ENCODE measurements around the gene GRAMD1A. TPM values are rescaled to one million over a fixed set of nuclear protein-coding genes. Genes with fewer than 3 reads are reported as not detected.

GRAMD1A gene
- total and polyA plus RNA-seq, 8 donors, result 92.7 to 137 (median 116) TPM

GRCh38 chr19:35059799-35060091 lies 59.6 kb downstream of the GRAMD1A start:
- H3K27me3 ChIP-seq, result peaks cover 0 to 7% of the 10 kb centered on the region in 2 donors
- H3K4me3 ChIP-seq, result no peak overlapping the region
- no peaks in the 10 kb centered on the region for H3K9me3 ChIP-seq
- intact Hi-C loops (cut with DNase I), result loop anchor here in 1 of 2 donors (10.0 kb wide), 1 partner anchor 75 kb away; the partner anchor contains the start of genes FXYD1 and LGI4
- no peaks in the 10 kb centered on the region for H3K4me1 ChIP-seq
- ATAC-seq, result no peak
- H3K27ac ChIP-seq, result no peak overlapping the region
- no peaks in the 10 kb centered on the region for H3K36me3 ChIP-seq
- TF ChIP-seq CTCF (IDR thresholded peaks at IDR 0.05), result no peak
- peak in 1 of 4 donors; percentile 73 for DNase-seq

- no peak for ATAC-seq
- DNase-seq, result peak in 1 of 4 donors; percentile 68
- intact Hi-C loops (cut with DNase I), result loop anchor here in 1 of 2 donors (10.0 kb wide), 1 partner anchor 74 kb away; the partner anchor contains the start of genes FXYD1 and LGI4
- Histone ChIP-seq H3K9me3 (no peaks in the 10 kb centered on the region), H3K4me1 (no peaks in the 10 kb centered on the region), H3K4me3 (no peak overlapping the region), H3K27ac (no peak overlapping the region), H3K27me3 (peaks cover 0 to 7% of the 10 kb centered on the region in 2 donors), H3K36me3 (no peaks in the 10 kb centered on the region)
- TF ChIP-seq CTCF (IDR thresholded peaks at IDR 0.05), result no peak
Measured at GRCh38 chr19:35060160-35060855, 60.2 kb downstream of the GRAMD1A start.

- no peak overlapping the region for H3K27ac ChIP-seq
- intact Hi-C loops (cut with DNase I), result loop anchor here in 1 of 2 donors (10.0 kb wide), 1 partner anchor 73 kb away; the partner anchor contains the start of genes FXYD1 and LGI4
- DNase-seq, result no peak
- H3K4me3 ChIP-seq, result no peak overlapping the region
- no peaks in the 10 kb centered on the region for H3K9me3 ChIP-seq
- H3K27me3 ChIP-seq, result no peaks in the 10 kb centered on the region
- no peak for ATAC-seq
- H3K4me1 ChIP-seq, result no peaks in the 10 kb centered on the region
- no peaks in the 10 kb centered on the region for H3K36me3 ChIP-seq
- no peak for TF ChIP-seq CTCF (IDR thresholded peaks at IDR 0.05)
Measured at GRCh38 chr19:35061583-35062373, 61.7 kb downstream of the GRAMD1A start.

GRCh38 chr19:35062942-35063341 lies 62.8 kb downstream of the GRAMD1A start:
- no peak for ATAC-seq
- Histone ChIP-seq H3K9me3 (no peaks in the 10 kb centered on the region), H3K27ac (no peak overlapping the region), H3K4me3 (no peak overlapping the region), H3K27me3 (no peaks in the 10 kb centered on the region), H3K36me3 (no peaks in the 10 kb centered on the region), H3K4me1 (no peaks in the 10 kb centered on the region)
- TF ChIP-seq CTCF (IDR thresholded peaks at IDR 0.05), result no peak
- intact Hi-C loops (cut with DNase I), result loop anchor here in 1 of 2 donors (10.0 kb wide), 1 partner anchor 72 kb away; the partner anchor contains the start of genes FXYD1 and LGI4
- no peak for DNase-seq
